Endothelial cell of umbilical vein (primary cell): ENCODE measurements around the gene KRT71. TPM values are rescaled to one million over a fixed set of nuclear protein-coding genes. Genes with fewer than 3 reads are reported as not detected.

Source experiments
- BruUV-seq: library from RNA; stranded (reverse); fragments of 400-500 nt; replicated peaks from 2 replicates; lab custom pipeline; 2021; lab: Mats Ljungman, UMichigan
- CTCF ChIA-PET: fragments of 300-600, 350-600 bp; sonication (Branson Sonifier 250); formaldehyde crosslinking; loops from one replicate; lab custom pipeline; 2021; ENCODE audit warnings: antibody characterized with exemption, inconsistent platforms; lab: Charles Lee
- POLR2A ChIA-PET: fragments of 300-600, 350-600 bp; sonication (Branson Sonifier 250); formaldehyde crosslinking; loops from one replicate; lab custom pipeline; 2021; ENCODE audit warnings: antibody characterized with exemption, inconsistent platforms; lab: Charles Lee
- DNase-seq: peaks from one replicate; pipeline ENCODE4 v3.0.0-alpha.2; 2011; ENCODE audit warnings: low read depth, low spot score
- FAIRE-seq: peaks from 2 replicates; lab custom pipeline; 2011; peaks lifted over from hg19 to GRCh38; lab: Jason Lieb, UNC
- H2AFZ ChIP-seq: 2 replicates; pipeline ENCODE4 v1.6.0; 2012; ENCODE audit warnings: low read depth, low read length, control low read depth, inconsistent platforms
- H3K27ac ChIP-seq: 2 replicates; pipeline ENCODE4 v1.5.1; 2011; ENCODE audit warnings: low read depth, mild to moderate bottlenecking, control low read depth, low read length, moderate library complexity; ENCODE audit not compliant: insufficient read depth
- H3K27me3 ChIP-seq, 2 experiments: 2 replicates each; pipeline versions ENCODE4 v1.6.0 to v1.6.1; 2011; ENCODE audit warnings: low read length in 2 of 2, mixed read lengths in 1 of 2; ENCODE audit not compliant: control insufficient read depth in 2 of 2, insufficient read depth in 2 of 2
- H3K36me3 ChIP-seq, 2 experiments: 2 replicates in 1 of 2; 3 replicates in 1 of 2; pipeline ENCODE4 v1.5.1; 2011; ENCODE audit warnings: low read length in 2 of 2, mild to moderate bottlenecking in 1 of 2, moderate library complexity in 1 of 2; ENCODE audit not compliant: control insufficient read depth in 2 of 2, insufficient read depth in 2 of 2; ENCODE audit errors: extremely low read depth in 1 of 2
- H3K4me1 ChIP-seq: 3 replicates; pipeline ENCODE4 v1.5.1; 2011; ENCODE audit warnings: mild to moderate bottlenecking, low read length; ENCODE audit not compliant: control insufficient read depth, insufficient read depth; ENCODE audit errors: extremely low read depth
- H3K4me2 ChIP-seq: 2 replicates; pipeline ENCODE4 v1.6.1; 2011; ENCODE audit warnings: low read length, control low read depth, mixed read lengths; ENCODE audit not compliant: insufficient read depth
- H3K4me3 ChIP-seq, 3 experiments: fragments of 200-600 bp in 1 of 3; sonication (generic), shearing (Covaris generic) in 1 of 3; replicated peaks in 1 of 3; 2 replicates each; pipeline ENCODE4 v1.5.1; 2011 to 2016; ENCODE audit warnings: control low read depth in 3 of 3, low read length in 3 of 3, mild to moderate bottlenecking in 2 of 3, inconsistent platforms in 1 of 3, low read depth in 1 of 3, moderate library complexity in 1 of 3; ENCODE audit not compliant: insufficient read depth in 1 of 3
- H3K79me2 ChIP-seq: 2 replicates; pipeline ENCODE4 v1.6.0; 2012; ENCODE audit warnings: low read length, inconsistent platforms; ENCODE audit not compliant: control insufficient read depth, insufficient read depth
- H3K9ac ChIP-seq: replicated peaks from 2 replicates; pipeline ENCODE3; 2011; ENCODE audit warnings: low read length, control low read depth; ENCODE audit not compliant: insufficient read depth; ENCODE audit errors: extremely low read depth
- H3K9me1 ChIP-seq: replicated peaks from 3 replicates; pipeline ENCODE4 v1.6.0; 2011; ENCODE audit warnings: mild to moderate bottlenecking, low read length; ENCODE audit not compliant: control insufficient read depth, insufficient read depth; ENCODE audit errors: extremely low read depth
- H3K9me3 ChIP-seq: replicated peaks from 2 replicates; pipeline ENCODE4 v1.5.1; 2012; ENCODE audit warnings: low read length, inconsistent platforms; ENCODE audit not compliant: control insufficient read depth, insufficient read depth
- H4K20me1 ChIP-seq: replicated peaks from 2 replicates; pipeline ENCODE3; 2011; ENCODE audit warnings: mild to moderate bottlenecking, low read length; ENCODE audit not compliant: control insufficient read depth, insufficient read depth; ENCODE audit errors: extremely low read depth
- CTCF ChIP-seq, 2 donors: IDR thresholded peaks; 1 replicate in 1 of 2; 2 replicates in 1 of 2; pipeline ENCODE4 v1.5.1; 2011; ENCODE audit warnings: low read length in 2 of 2, mild to moderate bottlenecking in 2 of 2, moderate library complexity in 2 of 2, control low read depth in 1 of 2, inconsistent platforms in 1 of 2, low read depth in 1 of 2; ENCODE audit not compliant: insufficient read depth in 1 of 2; ENCODE audit errors: extremely low read depth in 1 of 2
- EZH2 ChIP-seq: IDR thresholded peaks from 2 replicates; pipeline ENCODE4 v1.6.1; 2012; ENCODE audit warnings: borderline replicate concordance, low read depth, mild to moderate bottlenecking, moderate library complexity, low read length, inconsistent platforms; ENCODE audit not compliant: severe bottlenecking
- FOS ChIP-seq: IDR thresholded peaks from 2 replicates; pipeline ENCODE4 v1.6.1; 2011; ENCODE audit warnings: mild to moderate bottlenecking, low read length, moderate library complexity, borderline replicate concordance; ENCODE audit not compliant: insufficient read depth
- GATA2 ChIP-seq: IDR thresholded peaks from 2 replicates; pipeline ENCODE4 v1.7.0; 2011; ENCODE audit warnings: low read depth, mild to moderate bottlenecking, moderate library complexity, mixed read lengths, low read length; ENCODE audit not compliant: insufficient read length, insufficient read depth
- JUN ChIP-seq: IDR thresholded peaks from 2 replicates; pipeline ENCODE4 v1.6.1; 2011; ENCODE audit warnings: borderline replicate concordance, low read depth; ENCODE audit not compliant: insufficient read length, insufficient read depth
- MAX ChIP-seq: IDR thresholded peaks from 2 replicates; pipeline ENCODE4 v1.6.1; 2011; ENCODE audit not compliant: insufficient read depth, insufficient read length
- MYC ChIP-seq: IDR thresholded peaks from one replicate; pipeline ENCODE4 v1.6.1; 2011; ENCODE audit warnings: mild to moderate bottlenecking, low read depth, low read length
- POLR2A ChIP-seq: IDR thresholded peaks from 2 replicates; pipeline ENCODE4 v1.6.1; 2012; ENCODE audit warnings: low read depth, mild to moderate bottlenecking, control low read depth, low read length
- POLR2AphosphoS5 ChIP-seq: IDR thresholded peaks from 2 replicates; pipeline ENCODE4 v1.6.1; 2012; ENCODE audit warnings: low read depth, mild to moderate bottlenecking, control low read depth, low read length, moderate library complexity; ENCODE audit not compliant: insufficient read depth
- dilution Hi-C: fragments of 300-500 bp; cut with MboI; formaldehyde crosslinking; loops from one replicate; pipeline ENCODE4 v1.15.0; 2019; ENCODE audit warnings: low sequenced_read_pairs; ENCODE audit not compliant: extremely low pct_ligation_motif_present
- intact Hi-C: fragments of 100-400 bp; cut with micrococcal nuclease; formaldehyde crosslinking; loops from one replicate; pipeline ENCODE4 v1.10.0; 2022
- polyA plus RNA-seq, 4 experiments: library from polyadenylated mRNA; depleted of rRNA in 3 of 4; stranded (reverse) in 3 of 4; unstranded in 1 of 4; fragments of >200 nt; gene quantifications; 2 replicates each; pipeline versions ENCODE4 v1.2.1 to v1.2.3, GENCODE V29; 2011 to 2012; ENCODE audit warnings: missing spikeins in 1 of 4
- total RNA-seq: library from RNA; stranded (reverse); gene quantifications from 2 replicates; pipeline ENCODE4 v1.2.3, GENCODE V29; 2021

Gene KRT71
- total and polyA plus RNA-seq, 2 donors (not counting 3 experiments of a cell fraction or from before 2014, with no cell fraction given) = not detected

GRCh38 chr12:52601671-52602070 lies 48.7 kb upstream of the KRT71 start:
- TF ChIP-seq GATA2 (no peak), EZH2 (no peak), POLR2A (no peak), MAX (no peak), POLR2AphosphoS5 (no peak), JUN (no peak), CTCF (IDR thresholded peaks at IDR 0.05; ENCODE audit: extremely low read depth in 1 of 2, insufficient read depth in 1 of 2, low read depth in 1 of 2, low read length in 2 of 2) (no peak), MYC (no peak), FOS (no peak)
- Histone ChIP-seq H3K4me1 (no peaks in the 10 kb centered on the region), H3K9me1 (no peaks in the 10 kb centered on the region), H3K4me2 (no peak overlapping the region), H3K9ac (no peak overlapping the region), H2AFZ (no peak overlapping the region), H4K20me1 (no peaks in the 10 kb centered on the region), H3K27ac (no peak overlapping the region), H3K9me3 (no peaks in the 10 kb centered on the region), H3K36me3 (no peaks in the 10 kb centered on the region), H3K79me2 (no peaks in the 10 kb centered on the region), H3K27me3 (peaks cover 20 to 39% of the 10 kb centered on the region in 2 experiments), H3K4me3 (no peak overlapping the region)
- FAIRE-seq (no peak), DNase-seq (no peak)
- ChIA-PET CTCF (no interaction called here), POLR2A (no interaction called here)
- BruUV-seq = no TSS peak
- intact Hi-C loops = no loop called here
- dilution Hi-C loops = no loop called here
